HFF-Myc (cell line): ENCODE data around the gene EFNA4.
A peak's percentile ranks its signal among the peaks of the same experiment; 100 is the strongest.

ENCODE experiments used
- DNase-seq: peaks from one replicate; pipeline ENCODE4 v3.0.0-alpha.2; 2011; ENCODE audit warnings: low read depth; ENCODE audit errors: extremely low read depth
- H3K4me3 ChIP-seq: replicated peaks from 2 replicates; pipeline ENCODE4 v1.5.1; 2011; ENCODE audit warnings: low read depth, mild to moderate bottlenecking, control low read depth, low read length
- TF ChIP-seq, protein P1 (sequence below): IDR thresholded peaks from 2 replicates; pipeline ENCODE4 v1.5.1; 2012; ENCODE audit warnings: mild to moderate bottlenecking, low read depth, low read length, control low read depth; ENCODE audit errors: missing control alignments

Gene EFNA4

DNA sequence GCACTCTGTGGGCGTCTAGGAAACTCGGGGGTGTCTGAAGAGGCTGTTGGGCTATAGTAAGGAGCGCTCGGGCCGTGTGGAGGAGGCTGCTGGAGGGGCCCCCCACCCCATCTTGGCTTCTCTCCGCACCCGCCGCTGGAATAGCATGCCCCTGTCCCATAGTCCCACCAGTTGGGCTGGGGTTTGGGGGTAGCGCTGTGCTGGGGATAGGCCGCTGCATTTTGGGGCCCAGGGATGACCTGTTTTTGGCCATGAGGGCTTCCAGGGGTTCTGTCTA is 15.6 kb downstream of the EFNA4 start:
- H3K4me3 ChIP-seq, result 0 out of 2 replicates have a peak overlapping the region, but pooled peaks have one; percentile 11
- TF ChIP-seq, protein P1, sequence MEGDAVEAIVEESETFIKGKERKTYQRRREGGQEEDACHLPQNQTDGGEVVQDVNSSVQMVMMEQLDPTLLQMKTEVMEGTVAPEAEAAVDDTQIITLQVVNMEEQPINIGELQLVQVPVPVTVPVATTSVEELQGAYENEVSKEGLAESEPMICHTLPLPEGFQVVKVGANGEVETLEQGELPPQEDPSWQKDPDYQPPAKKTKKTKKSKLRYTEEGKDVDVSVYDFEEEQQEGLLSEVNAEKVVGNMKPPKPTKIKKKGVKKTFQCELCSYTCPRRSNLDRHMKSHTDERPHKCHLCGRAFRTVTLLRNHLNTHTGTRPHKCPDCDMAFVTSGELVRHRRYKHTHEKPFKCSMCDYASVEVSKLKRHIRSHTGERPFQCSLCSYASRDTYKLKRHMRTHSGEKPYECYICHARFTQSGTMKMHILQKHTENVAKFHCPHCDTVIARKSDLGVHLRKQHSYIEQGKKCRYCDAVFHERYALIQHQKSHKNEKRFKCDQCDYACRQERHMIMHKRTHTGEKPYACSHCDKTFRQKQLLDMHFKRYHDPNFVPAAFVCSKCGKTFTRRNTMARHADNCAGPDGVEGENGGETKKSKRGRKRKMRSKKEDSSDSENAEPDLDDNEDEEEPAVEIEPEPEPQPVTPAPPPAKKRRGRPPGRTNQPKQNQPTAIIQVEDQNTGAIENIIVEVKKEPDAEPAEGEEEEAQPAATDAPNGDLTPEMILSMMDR, result no peak
- no peak for DNase-seq

DNA sequence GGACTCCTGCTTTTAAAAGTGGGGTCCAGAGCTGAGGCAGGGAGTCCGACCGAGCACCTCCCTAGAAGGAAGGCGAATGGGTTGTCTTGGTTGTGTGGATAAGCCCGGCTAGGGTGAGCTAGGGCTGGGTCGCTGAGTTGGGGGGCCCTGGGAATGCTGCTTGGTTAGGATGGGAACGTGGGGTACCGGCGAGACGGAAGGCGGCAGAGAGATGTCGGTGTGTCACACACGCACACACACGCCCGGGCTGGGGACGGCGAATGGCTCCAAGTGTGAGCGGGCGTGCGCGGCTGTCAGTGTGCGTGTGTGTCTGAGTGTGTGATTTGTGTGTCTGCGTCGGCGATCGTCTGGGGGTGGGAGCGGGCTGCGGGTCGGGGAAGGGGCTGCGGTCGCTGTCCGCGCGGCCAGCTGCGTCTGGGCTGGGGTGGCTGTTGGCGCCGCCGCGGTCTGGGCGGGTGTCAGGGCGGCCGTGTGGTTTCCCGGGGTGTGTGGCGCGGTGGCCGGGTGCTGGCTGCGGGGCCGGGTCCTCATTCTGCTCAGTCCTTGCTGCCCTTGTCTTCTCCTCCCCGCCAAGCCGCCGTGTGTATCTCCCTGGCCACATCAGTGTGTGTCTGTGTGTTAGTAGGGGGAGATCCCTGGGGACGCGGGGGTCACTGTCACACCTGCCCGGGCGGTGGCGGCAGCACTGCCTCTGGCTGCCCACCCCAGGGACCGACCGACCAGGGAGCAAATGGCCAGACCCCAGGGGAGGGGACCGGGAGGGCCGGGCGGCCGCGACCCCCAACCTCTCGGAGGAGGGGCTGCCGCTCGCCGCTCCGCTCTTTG is 16.2 kb downstream of the EFNA4 start:
- TF ChIP-seq, protein P1, result no peak
- no peak overlapping the region for H3K4me3 ChIP-seq
- DNase-seq, result no peak

DNA sequence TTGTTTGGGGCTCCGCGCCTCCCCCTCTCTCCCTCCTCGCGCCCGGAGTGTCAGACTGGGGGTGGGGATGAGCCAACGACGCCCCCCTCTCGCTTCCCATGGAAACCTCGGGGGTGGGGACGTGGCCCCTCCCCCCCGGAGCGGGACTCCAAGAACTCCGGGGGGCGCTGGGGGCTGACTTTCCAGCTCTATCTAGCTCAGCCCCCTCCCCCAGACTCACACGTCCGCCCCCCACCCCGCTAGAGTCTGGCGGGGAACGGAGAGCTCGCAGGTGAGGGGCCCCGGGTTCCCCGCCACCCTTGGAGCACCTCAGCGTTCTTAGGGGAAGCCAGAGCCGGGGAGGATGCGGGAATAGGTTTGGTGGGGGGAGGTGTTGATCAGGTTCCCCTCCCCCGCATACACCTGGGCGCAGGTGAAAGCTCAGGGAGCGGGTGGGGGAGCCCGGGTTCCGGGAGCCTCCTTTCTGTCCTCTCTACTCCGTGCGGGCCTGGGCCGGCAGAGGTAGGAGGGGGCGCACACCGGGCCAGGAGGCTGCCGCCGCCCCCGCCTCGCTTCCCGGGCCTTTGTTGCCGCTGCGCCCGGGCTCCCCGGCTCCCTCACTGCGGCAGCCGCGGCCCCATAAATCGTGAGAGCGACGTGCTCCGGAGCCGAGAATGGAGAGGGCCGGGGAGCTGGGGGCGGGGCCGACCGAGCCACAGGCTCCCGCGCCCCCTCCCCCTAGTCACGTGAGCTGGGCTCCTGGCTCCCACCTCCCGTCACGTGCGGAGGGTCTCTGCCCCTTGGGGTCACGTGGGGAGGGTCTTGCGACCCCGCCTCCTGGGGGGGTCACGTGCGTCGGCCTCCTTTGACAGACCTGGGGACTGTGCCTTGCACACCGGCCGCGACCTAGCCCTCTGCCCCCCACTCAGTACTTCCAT is 17.0 kb downstream of the EFNA4 start:
- DNase-seq, result no peak

DNA sequence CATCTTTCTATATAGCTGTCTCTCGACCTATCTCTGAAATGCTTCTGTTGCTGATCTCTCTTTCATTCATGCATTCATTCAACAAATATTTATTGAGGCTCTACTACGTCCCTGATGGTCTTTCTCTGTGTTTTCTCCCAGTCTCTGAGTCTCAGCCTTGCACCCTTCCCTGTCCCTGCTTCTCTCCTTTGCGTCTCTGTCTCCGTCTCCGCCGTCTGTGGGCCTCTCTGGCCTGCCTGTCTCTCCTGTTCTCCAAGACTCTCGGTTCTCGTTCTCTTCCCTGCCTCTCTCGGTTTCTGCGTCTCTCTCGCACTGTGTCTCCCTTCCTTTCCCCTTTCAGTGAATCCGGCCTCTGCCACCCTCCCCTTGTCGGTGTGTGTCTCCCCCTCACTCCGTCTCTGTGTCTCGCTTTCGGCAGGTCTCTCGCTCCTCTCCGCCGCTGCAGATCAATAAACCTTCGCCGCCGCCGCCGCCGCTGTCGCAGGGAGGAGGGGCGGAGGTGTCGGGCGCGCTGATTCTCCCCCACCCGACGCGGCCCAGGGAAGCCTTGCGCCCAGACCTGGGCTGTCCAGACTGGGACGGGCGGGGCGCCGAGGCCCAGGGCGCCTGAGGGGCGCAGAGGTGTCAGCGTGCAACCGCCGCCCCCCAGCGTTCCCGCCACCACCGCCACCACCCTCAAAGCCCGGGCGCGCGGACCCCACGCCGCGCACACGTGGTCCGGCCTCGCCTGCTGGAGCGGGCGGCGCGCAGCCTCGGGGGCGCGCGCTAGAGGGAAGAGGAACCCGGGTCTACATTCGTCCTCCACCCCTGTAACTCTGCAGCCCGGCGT is 18.1 kb downstream of the EFNA4 start:
- no peak for DNase-seq
- H3K4me3 ChIP-seq, result no peak overlapping the region
- TF ChIP-seq, protein P1, result no peak

More for the DNA sequence above, 17.0 kb downstream of the EFNA4 start:
- no peak overlapping the region for H3K4me3 ChIP-seq
- TF ChIP-seq, protein P1, result no peak

DNA sequence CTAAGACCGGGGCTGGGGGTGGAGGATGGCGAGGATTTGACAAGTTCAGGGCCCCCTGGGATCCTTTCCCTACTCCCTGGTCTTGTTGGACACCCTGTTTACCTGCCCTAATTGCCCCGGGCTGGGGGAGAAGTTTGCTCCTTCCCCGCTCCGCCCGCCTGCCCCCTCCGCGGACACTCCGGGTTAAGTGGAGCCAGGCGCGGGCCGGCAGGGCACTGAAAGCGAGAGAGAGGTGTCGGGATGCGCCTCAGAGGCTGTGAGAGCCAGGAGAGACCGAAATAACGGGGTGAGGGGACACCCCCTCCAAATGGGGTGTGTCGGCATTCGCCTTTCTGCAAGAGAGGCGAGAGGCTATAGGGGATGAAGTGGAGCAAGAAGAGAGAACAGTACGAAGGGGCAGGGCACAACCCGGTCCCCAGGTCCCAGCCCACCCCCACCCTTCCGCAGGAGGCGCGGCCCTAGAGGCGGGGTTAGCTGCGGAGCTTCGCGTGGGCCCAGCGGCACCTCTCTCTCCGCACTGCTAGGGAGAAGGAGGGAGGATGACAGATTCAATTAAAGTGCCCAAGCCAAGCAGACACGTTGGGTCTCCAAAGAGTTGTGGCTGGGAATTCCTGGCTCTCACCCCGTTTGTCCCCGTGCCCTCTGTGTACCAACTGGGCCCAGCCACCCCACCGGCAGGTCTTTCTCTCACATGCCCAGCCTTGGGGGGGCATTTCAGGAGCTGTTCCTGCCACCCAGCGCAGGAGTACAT is 18.9 kb downstream of the EFNA4 start:
- no peak for DNase-seq
- H3K4me3 ChIP-seq, result no peak overlapping the region
- TF ChIP-seq, protein P1, result no peak

DNA sequence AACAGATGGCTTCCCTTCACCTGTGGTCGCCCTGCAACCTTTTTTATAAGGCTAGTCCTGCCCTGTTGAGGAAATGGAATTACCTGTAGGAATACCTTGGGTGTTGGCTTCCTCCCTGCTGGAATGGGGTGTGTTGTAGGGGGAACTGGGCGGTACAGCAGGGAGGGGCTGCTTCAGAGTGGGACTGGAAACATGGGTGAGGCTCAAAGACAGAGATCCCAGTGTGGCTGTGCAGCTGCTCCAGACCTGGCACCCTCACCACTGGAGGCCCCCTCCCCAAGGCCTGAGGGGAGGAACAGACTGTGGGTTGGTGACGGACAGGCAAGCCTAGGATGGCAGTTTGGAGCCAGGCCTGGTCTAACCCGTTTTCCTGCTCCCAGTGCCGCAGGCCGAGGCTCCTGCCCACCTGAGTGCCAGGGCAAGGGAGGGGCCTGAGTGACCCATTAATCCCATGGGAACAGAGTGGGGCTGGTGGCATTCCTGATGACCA is 19.6 kb downstream of the EFNA4 start:
- DNase-seq, result no peak
- H3K4me3 ChIP-seq, result no peak overlapping the region
- TF ChIP-seq, protein P1, result no peak
